HG02759 (cell line): ENCODE results near the gene ERGIC1.
"Not testable (repeated sequence)": the region's sequence is repeated elsewhere in the genome, so short reads cannot be mapped to it uniquely, and the experiment has no call there.

Source experiments
- ATAC-seq: cut with Tn5 transposase; IDR thresholded peaks from one replicate; pipeline ENCODE4 v1.9.1; 2021; ENCODE audit warnings: mild to moderate bottlenecking, moderate library complexity; ENCODE audit not compliant: unreplicated experiment

Gene ERGIC1

GRCh38 chr5:172846249-172846648 lies 12.2 kb downstream of the ERGIC1 start:
- no peak for ATAC-seq

- no peak for ATAC-seq
Observed at GRCh38 chr5:172846677-172847076, 12.6 kb downstream of the ERGIC1 start.

DNA sequence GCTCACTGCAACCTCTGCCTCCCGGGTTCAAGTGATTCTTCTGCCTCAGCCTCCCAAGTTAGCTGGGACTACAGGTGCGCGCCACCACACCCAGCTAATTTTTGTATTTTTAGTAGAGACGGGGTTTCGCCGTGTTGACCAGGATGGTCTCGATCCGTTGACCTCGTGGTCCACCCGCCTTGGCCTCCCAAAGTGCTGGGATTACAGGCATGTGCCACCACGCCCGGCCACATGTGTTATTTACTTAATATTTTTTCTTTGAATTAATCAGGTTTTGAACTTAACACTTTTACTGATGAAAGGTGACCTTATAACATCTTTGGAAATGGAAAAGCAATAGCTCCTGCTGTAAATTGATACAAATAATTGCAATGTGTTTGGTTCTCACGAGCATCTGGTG lies 13.5 kb downstream of the ERGIC1 start:
- not testable (repeated sequence) for ATAC-seq

- ATAC-seq: no peak
Observed at GRCh38 chr5:172848419-172848818, 14.4 kb downstream of the ERGIC1 start.

- peak; percentile 76 for ATAC-seq
Observed at GRCh38 chr5:172849606-172850453, 15.8 kb downstream of the ERGIC1 start.

DNA sequence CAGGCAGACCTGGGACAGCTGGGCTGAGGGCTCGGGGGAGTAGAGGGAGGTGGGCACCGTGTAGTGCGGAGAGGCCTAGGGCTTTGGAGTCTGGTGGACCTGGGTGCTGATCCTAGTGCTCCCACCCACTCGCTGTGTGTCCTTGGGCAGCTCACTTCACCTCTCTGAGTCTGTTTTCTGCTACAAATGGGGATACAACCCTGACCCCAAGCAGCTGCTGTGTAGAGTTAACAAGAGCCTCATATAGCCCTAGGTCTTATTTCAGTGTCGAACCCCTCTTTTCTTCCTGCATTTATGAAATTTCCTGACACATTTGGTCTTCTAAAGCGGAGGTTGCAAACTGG lies 16.4 kb downstream of the ERGIC1 start:
- ATAC-seq: no peak

DNA sequence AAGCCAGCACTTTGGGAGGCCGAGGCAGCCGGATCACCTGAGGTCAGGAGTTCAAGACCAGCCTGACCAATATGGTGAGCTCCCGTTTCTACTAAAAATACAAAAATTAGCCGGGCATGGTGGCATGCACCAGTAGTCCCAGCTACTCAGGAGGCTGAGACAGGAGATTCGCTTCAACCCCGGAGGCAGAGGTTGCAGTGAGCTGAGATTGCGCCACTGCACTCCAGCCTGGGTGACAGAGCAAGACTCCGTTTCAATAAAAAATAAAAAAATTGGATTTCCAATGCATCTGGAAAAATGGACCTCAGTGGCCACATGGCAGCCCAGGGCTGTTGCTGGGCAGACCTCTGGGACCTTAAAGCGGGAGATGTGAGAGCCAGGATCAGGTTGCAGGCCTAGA lies 17.2 kb downstream of the ERGIC1 start:
- ATAC-seq: not testable (repeated sequence)

GRCh38 chr5:172852490-172853354 lies 18.7 kb downstream of the ERGIC1 start:
- no peak for ATAC-seq

DNA sequence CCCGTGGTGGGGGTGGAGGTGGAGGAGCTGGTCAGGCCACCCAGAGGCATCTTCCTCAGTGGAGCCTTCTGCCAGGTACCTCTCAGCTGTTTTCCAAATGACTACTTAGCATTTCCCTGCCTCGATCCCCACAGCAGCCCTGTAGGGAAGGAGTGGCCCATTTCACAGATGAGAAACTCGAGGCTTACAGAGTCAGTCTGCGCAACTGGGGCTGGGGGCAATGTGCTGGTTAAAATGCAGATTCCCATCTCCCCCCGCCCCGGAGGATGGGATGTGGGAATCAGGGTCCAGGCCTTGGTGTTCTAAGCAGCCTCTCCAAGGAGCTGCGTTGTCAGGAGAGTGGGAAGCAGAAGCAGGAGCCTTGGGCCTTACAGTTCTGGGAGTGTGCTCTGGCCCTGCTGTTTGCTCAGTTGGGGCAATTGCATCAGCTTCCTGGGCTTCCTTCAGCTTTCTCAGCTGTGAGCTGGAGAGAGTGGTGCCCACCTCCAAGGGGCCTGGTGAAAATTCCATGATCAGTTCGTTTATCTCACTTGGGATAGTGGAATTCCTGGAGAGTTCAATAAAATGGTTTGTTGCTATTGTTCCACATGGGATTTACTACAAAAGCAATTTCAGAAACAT lies 19.4 kb downstream of the ERGIC1 start:
- ATAC-seq: no peak

- no peak for ATAC-seq
Observed at GRCh38 chr5:172854451-172854871, 20.4 kb downstream of the ERGIC1 start.

GRCh38 chr5:172854971-172855370 lies 20.9 kb downstream of the ERGIC1 start:
- ATAC-seq: no peak

DNA sequence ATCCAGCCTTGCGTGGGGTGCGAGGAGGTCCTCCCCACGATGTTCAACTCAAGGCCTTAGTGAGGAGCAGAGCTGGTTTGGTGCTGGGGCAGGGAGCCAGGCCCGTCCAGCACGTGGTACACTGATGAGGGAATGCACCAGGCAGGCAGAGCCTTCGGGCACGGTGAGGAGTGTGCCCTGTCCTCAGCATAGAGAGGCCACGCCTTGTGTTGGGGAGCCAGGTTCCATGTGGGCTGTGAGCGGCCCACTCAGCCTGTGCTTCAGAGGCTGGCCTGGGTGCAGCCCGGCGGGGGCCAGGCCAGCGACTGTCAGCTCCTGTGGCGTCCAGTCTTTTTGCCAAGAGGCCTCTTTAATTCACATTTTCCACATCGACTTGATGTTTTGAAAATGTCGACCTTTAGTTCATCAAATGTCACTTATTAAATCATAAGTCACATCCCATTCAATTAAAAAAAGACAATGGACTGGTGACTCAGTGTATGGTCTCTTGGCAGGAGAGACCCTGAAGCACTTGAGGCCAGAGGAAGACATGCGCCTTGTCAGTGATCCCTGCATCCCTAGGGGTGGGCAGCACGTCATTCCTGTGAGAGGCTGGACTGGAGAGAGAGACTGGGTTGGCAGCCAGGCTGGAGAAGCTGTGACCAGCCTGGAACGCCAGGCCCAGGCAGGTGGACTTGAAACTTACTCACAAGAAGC lies 21.7 kb downstream of the ERGIC1 start:
- no peak for ATAC-seq

- ATAC-seq: no peak
Observed at GRCh38 chr5:172856336-172856735, 22.3 kb downstream of the ERGIC1 start.

DNA sequence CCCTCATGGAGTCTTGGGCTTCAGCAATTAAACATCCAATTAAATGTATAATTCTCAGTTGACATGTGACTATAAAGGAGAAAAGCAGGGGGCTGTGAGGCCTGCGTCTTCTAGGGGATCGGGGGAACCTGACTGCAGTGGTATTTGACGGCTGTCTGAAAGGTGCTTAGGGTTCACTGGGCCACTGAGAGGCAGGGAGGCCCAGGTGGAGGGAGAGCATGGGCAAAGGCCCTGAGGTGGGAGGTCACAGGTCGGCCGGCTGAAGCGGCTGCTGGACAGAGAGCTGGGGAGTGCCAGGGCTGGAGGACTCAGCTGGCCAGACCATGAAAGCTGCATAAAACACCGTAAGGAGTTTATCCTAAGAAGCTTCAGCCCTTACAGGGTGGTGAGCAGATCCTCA lies 23.9 kb downstream of the ERGIC1 start:
- no peak for ATAC-seq

- no peak for ATAC-seq
Observed at GRCh38 chr5:172858511-172858989, 24.5 kb downstream of the ERGIC1 start.

GRCh38 chr5:172858990-172859811 lies 25.1 kb downstream of the ERGIC1 start:
- no peak for ATAC-seq

DNA sequence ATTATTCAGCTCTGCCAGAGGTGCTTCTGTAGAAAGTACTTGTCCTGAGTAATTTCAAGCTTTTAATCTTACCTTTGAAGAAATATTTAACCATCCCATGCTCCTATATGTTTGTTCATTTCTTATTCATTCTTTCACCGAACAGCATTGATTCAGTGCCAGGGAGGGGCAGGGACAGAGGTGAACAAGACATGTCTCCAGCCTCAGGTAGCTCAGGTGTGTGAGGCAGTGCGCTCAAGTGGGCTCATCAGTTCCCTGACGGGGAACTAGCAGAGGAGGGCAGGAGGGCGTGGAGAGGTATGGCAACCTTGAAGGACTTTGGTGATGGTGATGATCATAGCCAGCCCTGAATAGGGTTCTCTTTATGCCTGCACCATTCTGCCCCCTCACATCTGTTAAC lies 25.9 kb downstream of the ERGIC1 start:
- ATAC-seq: no peak

DNA sequence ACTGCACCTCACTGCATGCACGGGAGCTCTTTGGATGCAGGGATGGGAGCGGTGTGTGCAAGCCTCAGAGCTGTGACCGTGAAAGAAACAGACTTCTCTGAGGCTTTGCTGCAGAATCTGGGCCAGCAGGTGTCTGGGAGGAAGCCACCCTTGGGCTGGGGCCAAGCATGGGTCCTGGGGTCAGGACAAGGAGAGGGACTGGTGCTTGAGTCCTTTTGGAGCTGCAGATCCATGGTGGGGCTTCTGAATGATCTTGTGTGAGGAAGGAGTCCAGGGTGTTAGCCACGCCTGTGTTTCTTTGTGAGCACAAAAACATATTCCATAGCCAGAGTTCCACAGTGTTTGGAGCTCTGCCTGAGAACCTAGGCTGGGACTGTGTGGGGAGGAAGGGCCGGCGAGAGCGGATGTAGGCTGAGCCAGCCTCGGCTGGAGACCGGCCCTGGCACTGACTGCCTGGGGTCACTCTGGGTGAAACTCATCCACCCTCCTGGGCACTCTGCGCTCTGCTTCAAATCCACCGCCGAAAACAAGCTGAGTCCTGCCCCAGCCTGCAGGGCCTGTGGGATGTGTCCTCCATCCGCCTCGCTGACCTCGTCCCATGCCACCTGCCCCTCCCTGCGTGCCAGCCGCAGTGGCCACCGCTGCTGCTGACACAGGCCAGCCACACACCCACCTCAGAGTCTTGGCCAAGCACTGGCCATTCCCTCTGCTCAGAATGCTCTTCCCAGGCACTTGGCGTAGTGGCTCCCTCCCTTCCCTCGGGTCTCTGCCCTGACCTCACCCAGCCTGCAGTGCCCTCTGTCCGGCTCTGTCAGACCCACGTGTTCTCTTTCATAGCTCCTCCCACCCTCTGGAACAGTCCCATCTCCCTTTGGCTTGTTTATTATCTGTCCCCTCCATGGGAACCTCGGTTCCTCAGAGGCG lies 26.7 kb downstream of the ERGIC1 start:
- no peak for ATAC-seq

- ATAC-seq: no peak
Observed at GRCh38 chr5:172861461-172861860, 27.4 kb downstream of the ERGIC1 start.
